Measurements from ENCODE around the gene HTRA3. TPM values are rescaled to one million over a fixed set of nuclear protein-coding genes. Genes with fewer than 3 reads are reported as not detected.

HTRA3 gene
- total and polyA plus RNA-seq, 2 of the 4 experiments (the other 2 are of a cell fraction): 1.3 to 9.5 TPM

DNA sequence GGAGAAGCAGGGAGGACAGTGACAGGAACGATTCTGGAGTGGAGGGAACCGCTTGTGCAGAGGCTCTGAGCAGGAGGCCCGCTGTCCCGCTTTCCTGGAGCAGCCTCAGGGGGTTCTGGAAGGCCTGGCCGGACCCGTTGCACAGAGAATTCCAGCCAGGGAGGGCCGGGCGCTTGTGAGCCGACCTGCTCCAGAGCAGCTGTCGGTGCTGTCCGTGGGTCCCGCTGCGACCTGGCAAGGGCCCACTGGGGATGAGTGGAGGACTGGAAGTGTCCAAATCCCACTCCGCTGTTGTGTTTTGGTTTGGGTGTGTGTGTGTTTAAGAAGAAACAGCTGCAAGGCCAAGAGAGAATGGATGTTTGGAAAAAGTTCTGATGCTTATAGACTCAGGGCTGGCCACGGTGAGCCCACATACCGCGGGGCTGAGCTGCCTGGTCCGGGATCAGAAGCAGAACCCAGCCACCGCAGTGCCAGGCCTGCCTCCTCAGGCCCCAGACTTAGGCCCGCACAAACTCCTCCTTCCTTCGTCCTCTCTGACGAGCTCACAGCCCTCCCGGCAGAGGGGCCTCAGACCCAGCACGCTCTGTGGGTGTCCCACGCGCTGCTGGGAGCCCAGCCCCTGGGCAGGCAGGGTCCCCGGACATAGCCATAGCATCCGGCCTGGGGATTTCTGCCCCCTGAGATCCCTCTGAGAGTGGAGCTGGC lies 73.9 kb downstream of the HTRA3 start:
- H3K18ac ChIP-seq (ENCODE audit: low read depth, low read length): no peak overlapping the region
- dilution Hi-C loops (cut with HindIII; ENCODE audit: low sequenced_read_pairs, unreplicated experiment): no loop called here
- H3K79me1 ChIP-seq (ENCODE audit: low read depth in 1 of 2, low read length in 2 of 2): no peaks in the 10 kb centered on the region
- H4K8ac ChIP-seq (ENCODE audit: low read depth in 2 of 2, low read length in 2 of 2): no peak overlapping the region
- H3K4ac ChIP-seq (ENCODE audit: low read depth, low read length): no peak overlapping the region
- ATAC-seq (ENCODE audit: low read depth) (peak; percentile 46), DNase-seq (no peak)
- no peak overlapping the region for H3K4me2 ChIP-seq (ENCODE audit: low read depth, low read length)
- H3K9me3 ChIP-seq (ENCODE audit: control insufficient read depth, insufficient read depth, low read length): no peaks in the 10 kb centered on the region
- H3K4me3 ChIP-seq (ENCODE audit: insufficient read depth, low read depth, low read length): no peak overlapping the region
- no peak for TF ChIP-seq CEBPB (IDR thresholded peaks at IDR 0.05; ENCODE audit: low read depth, low read length)
- TF ChIP-seq CHD1 (IDR thresholded peaks at IDR 0.05; ENCODE audit: low read depth, low read length): no peak
- no peak for TF ChIP-seq RFX5 (IDR thresholded peaks at IDR 0.05; ENCODE audit: low read depth, low read length)
- no peak for TF ChIP-seq ELK1 (IDR thresholded peaks at IDR 0.05; ENCODE audit: borderline replicate concordance, low read depth, low read length)
- no peak for TF ChIP-seq BHLHE40 (IDR thresholded peaks at IDR 0.05; ENCODE audit: low read depth, low read length)
- TF ChIP-seq, protein P1, sequence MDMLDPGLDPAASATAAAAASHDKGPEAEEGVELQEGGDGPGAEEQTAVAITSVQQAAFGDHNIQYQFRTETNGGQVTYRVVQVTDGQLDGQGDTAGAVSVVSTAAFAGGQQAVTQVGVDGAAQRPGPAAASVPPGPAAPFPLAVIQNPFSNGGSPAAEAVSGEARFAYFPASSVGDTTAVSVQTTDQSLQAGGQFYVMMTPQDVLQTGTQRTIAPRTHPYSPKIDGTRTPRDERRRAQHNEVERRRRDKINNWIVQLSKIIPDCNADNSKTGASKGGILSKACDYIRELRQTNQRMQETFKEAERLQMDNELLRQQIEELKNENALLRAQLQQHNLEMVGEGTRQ (IDR thresholded peaks at IDR 0.05; ENCODE audit: low read depth, low read length): no peak
- no peak for TF ChIP-seq MXI1 (IDR thresholded peaks at IDR 0.05; ENCODE audit: borderline replicate concordance, low read depth, low read length)
- no peak for TF ChIP-seq POLR2A (IDR thresholded peaks at IDR 0.05; ENCODE audit: low read depth, low read length)
- no peak for TF ChIP-seq FOS (IDR thresholded peaks at IDR 0.05; ENCODE audit: low read depth, low read length)
- no peak for TF ChIP-seq CTCF (conservative IDR thresholded peaks at IDR 0.05; ENCODE audit: low read depth, low read length)
- no peak for TF ChIP-seq MAFK (IDR thresholded peaks at IDR 0.05; ENCODE audit: low read depth, low read length)
- no peak for TF ChIP-seq SMC3 (IDR thresholded peaks at IDR 0.05; ENCODE audit: low read depth, low read length)
- TF ChIP-seq RCOR1 (IDR thresholded peaks at IDR 0.05; ENCODE audit: insufficient replicate concordance, low read length): no peak
- no peak for TF ChIP-seq NFE2L2 (IDR thresholded peaks at IDR 0.05; ENCODE audit: low read depth, low read length)
- TF ChIP-seq MAZ (IDR thresholded peaks at IDR 0.05; ENCODE audit: borderline replicate concordance, low read depth, low read length): no peak
- TF ChIP-seq RAD21 (IDR thresholded peaks at IDR 0.05; ENCODE audit: low read length): no peak
- no peaks in the 10 kb centered on the region for H4K20me1 ChIP-seq (ENCODE audit: insufficient read depth, low read length)
- CTCF ChIA-PET: no interaction called here
- POLR2A ChIA-PET (ENCODE audit: unreplicated experiment): no interaction called here
- no peaks in the 10 kb centered on the region for H3K9me1 ChIP-seq (ENCODE audit: insufficient read depth, low read length)
- no peak overlapping the region for H3K56ac ChIP-seq (ENCODE audit: extremely low read depth, insufficient read depth, low read length)
- no peak overlapping the region for H3K9ac ChIP-seq (ENCODE audit: low read depth, low read length)
- H2AFZ ChIP-seq (replicated peaks; ENCODE audit: low read length, poor library complexity): peak overlapping the region; percentile 51
- peaks cover 4% of the 10 kb centered on the region; the same call in 1 of the 2 replicates for H3K4me1 ChIP-seq (ENCODE audit: control insufficient read depth, insufficient read depth, low read length)
- in situ Hi-C loops (cut with MboI; ENCODE audit: low sequenced_read_pairs): no loop called here
- 67% methylated on average over 13 of the region's 28 CpGs; no CpG with 5 or more reads in 1 of the 2 experiments for WGBS, 2 experiments (ENCODE audit: extremely low coverage in 2 of 2, insufficient read length in 1 of 2)
- H3K36me3 ChIP-seq (ENCODE audit: control insufficient read depth, insufficient read depth, low read length): no peaks in the 10 kb centered on the region
- H4K5ac ChIP-seq (ENCODE audit: low read depth, low read length): no peak overlapping the region
- peaks cover 13% of the 10 kb centered on the region for H3K27me3 ChIP-seq (ENCODE audit: control insufficient read depth, insufficient read depth, low read length)
- H3K27ac ChIP-seq (ENCODE audit: insufficient read depth, low read length): no peak overlapping the region
- H3K23ac ChIP-seq (ENCODE audit: low read depth, low read length): no peak overlapping the region
- no peak overlapping the region for H2BK15ac ChIP-seq (ENCODE audit: low read depth, low read length)
- no peak overlapping the region for H3K14ac ChIP-seq (replicated peaks; ENCODE audit: low read depth, low read length)
- H2AK5ac ChIP-seq (ENCODE audit: low read depth, low read length): no peak overlapping the region
- no peak overlapping the region for H2BK120ac ChIP-seq (ENCODE audit: low read depth, low read length)
- H2BK5ac ChIP-seq (ENCODE audit: low read depth, low read length, poor library complexity, severe bottlenecking): no peak overlapping the region
- no peak overlapping the region for H4K91ac ChIP-seq (ENCODE audit: insufficient read depth, low read depth, low read length)
- no peak overlapping the region for H2BK20ac ChIP-seq (ENCODE audit: low read depth, low read length)
- peak overlapping the region; percentile 42 for H2AK9ac ChIP-seq (replicated peaks; ENCODE audit: low read depth, low read length, poor library complexity)
- BruUV-seq (replicated peaks): no TSS peak
- intact Hi-C loops (cut with micrococcal nuclease): no loop called here

All from IMR-90 (cell line).